HUES48 (cell line): Measurements from ENCODE around the gene LSS.

Experiments
- H3K27ac ChIP-seq: one replicate; pipeline ENCODE4 v1.7.0; 2013; ENCODE audit warnings: low read depth, low read length, inconsistent platforms
- H3K27me3 ChIP-seq: 2 replicates; pipeline ENCODE4 v1.6.1; 2013; ENCODE audit warnings: mild to moderate bottlenecking, low read length; ENCODE audit not compliant: control insufficient read depth, insufficient read depth
- H3K36me3 ChIP-seq: 2 replicates; pipeline ENCODE4 v1.6.1; 2013; ENCODE audit warnings: low read length; ENCODE audit not compliant: control insufficient read depth, insufficient read depth
- H3K4me1 ChIP-seq: 2 replicates; pipeline ENCODE4 v1.6.1; 2013; ENCODE audit warnings: mild to moderate bottlenecking, low read length; ENCODE audit not compliant: control insufficient read depth, insufficient read depth
- H3K4me3 ChIP-seq: 2 replicates; pipeline ENCODE4 v1.5.1; 2013; ENCODE audit warnings: mild to moderate bottlenecking, low read depth, low read length
- H3K9ac ChIP-seq: 2 replicates; pipeline ENCODE4 v1.6.1; 2013; ENCODE audit warnings: mild to moderate bottlenecking, low read depth, low read length, moderate library complexity
- H3K9me3 ChIP-seq: 2 replicates; pipeline ENCODE4 v1.6.1; 2013; ENCODE audit warnings: low read length; ENCODE audit not compliant: control insufficient read depth, insufficient read depth

Gene LSS

DNA sequence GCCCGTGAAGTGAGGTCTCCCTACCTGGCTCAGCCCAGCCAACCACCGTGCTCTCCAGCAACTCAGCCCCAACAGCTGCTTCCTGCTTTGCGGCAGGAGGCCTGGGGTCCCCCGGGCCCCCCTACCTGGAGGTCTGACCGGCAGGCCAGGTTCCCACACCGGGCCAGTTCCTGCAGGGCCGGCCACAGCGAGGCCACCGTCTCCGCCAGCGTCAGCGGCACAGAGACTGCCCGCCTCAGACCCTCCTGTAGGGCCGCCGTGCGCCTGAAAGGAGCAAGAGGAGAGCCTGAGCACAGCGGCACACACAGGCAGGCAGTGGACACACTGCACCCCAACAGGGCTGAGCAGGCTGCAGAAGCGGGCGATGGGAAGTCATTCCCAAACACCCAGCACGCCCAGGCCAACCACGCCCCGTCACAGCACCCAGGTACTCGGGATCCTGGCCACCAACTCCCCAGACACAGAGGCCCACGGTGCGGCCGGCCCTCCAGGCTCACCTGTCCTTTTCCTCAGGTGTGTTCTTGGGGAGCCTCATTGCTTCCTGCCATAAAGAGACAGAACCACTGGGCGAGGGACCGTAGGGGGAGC lies 90.1 kb downstream of the LSS start:
- no peaks in the 10 kb centered on the region for H3K9me3 ChIP-seq
- no peaks in the 10 kb centered on the region for H3K4me1 ChIP-seq
- no peaks in the 10 kb centered on the region for H3K27me3 ChIP-seq
- H3K9ac ChIP-seq, result no peak overlapping the region
- H3K27ac ChIP-seq, result no peak overlapping the region
- no peaks in the 10 kb centered on the region for H3K36me3 ChIP-seq
- H3K4me3 ChIP-seq, result no peak overlapping the region
